Activated gamma-delta T cell (primary cell): ENCODE results near the gene DUSP18.
"Not testable (repeated sequence)": the region's sequence is repeated elsewhere in the genome, so short reads cannot be mapped to it uniquely, and the experiment has no call there.

Experiments
- DNase-seq: peaks from one replicate; lab custom pipeline; 2025; lab: John Stamatoyannopoulos, UW

The DUSP18 gene

DNA sequence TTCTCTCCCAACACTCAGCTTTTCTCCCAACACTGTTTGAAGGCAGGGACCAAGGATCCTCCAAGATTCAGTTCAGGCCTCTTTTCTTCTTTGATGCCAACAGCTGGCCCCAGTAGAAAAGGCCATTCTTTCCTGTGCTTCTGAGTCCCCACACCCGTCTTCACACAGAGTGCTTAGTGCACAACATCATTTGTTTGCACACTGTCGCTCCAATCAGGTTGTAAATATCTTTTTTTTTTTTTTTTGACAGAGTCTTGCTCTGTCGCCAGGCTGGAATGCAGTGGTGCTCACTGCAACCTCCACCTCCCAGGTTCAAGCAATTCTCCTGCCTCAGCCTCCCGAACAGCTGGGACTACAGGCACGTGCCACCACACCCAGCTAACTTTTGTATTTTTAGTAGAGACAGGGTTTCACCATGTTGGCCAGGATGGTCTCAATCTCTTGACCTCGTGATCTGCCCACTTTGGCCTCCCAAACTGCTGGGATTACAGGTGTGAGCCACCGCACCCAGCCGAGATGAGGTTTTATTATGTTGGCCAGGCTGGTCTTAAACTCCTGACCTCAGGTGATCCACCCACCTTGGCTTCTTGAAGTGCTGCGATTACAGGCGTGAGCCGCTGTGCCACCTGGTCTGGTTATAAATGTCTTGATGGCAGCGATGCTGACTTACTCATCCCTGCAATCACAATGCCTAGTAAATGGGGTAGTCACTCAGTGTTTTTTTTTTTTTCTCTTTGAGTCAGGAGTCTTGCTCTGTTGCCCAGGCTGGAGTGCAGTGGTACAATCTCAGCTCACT, 12.4 kb upstream of the DUSP18 start:
- not testable (repeated sequence) for DNase-seq

DNA sequence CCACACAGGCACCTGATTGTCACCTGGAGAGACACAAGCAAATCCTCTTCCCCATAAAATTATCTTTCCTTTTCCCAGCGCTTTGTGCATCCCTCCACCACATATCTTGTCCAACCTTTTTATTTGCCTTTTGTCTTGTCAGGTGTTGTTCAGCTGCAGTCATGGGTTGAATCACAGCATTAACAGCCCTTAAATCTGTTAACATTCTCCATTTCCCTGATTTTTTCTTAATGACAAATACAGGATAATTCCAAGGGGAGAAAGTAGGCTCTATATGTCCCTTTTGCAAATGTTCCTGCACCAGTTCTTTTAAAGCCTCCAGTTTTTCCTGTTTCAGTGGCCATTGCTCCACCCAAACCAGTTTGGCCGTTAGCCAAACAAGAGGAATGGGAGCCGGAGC, 8.9 kb upstream of the DUSP18 start:
- not testable (repeated sequence) for DNase-seq

DNA sequence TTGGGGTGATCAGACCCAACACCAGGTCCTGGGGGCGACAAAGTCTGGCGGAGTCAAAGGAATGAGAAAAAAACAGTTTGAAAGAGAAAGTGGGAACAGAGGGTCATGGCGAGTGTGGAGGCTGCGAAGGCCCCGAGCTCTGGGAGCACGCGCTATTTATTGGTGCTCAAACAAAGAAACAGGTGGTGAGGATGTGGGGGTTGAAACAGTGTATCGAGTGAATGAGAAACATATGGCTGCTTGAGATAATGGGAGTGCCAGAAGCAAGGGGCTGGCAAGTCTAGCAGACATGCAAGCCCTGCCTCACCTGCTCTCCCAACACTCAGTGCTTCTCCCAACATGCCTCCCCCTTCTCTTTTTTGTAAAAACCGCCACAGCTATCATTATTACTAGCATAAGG, 7.8 kb upstream of the DUSP18 start:
- DNase-seq = no peak

DNA sequence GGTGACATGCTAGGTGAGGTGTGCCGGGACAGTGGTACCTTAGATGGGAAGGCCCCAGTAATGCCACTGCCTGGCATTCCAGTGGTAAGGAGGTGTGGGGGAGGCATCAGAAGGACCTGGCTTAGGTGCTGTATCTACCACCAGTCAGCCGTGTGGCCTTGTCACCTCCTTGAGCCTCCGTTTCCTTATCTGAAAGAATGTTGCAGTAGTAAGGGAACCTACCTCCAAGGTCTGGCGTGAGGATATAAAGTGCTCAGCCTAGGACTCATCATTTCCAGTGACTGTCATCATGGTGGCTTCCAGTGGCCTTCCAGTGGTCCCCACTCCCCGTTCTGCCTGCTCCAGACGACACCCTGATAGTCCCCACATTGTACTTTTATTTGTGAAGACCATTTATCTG, 6.8 kb upstream of the DUSP18 start:
- no peak for DNase-seq

DNA sequence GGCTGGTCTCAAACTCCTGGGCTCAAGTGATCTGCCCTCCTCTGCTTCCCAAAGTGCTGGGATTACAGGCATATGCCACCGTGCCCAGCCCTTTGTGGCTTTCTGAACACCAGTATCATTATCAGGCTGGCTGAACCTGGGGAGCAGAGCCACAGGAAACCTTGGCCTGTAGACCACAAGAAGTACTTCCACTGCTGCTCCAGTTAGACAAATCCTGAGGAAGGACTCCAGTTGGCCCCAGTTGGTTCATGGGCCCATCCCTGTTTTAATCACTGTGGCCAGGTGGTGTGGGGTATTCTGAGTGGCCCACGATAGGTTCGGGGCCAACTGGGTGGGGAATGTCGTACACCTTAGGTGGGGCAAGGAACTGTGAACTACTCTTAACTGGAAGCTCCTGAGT, 5.5 kb upstream of the DUSP18 start:
- DNase-seq = no peak

DNA sequence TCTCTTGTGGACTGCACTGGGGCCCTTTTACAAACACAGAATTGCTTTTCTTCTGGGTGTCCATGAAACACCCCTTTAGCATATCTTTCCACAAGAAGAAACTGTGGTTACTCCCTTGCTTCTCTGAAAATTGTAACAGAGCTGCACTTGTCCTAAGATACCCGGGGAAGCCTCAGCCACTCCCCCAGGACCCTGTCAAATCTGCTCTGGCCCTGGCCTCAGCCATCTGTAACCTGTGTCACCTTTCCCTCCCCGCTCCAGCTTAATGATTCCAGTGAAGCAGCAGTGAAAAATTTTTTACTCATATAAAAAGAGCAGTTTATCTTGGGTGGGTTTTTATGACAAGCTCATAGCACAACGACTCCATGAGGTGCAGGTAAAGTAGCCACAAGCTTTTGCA, 3.4 kb upstream of the DUSP18 start:
- DNase-seq = no peak

DNA sequence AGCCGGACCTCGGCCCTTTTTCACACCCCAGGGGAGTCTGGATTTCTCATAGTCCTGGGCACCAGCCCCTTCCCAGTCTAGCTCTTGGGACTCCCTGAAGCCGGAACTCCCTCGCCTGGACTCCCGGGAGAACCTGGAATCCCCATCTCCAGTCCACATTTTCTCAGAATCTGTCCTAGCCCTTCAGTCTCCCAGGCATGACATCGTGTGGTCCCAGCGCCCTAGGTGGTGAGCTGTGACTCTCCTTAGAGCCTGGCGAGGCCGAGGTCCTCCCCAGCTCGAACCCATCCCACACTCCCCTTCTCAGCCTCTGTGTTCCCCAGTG, 673 bp upstream of the DUSP18 start:
- no peak for DNase-seq

DNA sequence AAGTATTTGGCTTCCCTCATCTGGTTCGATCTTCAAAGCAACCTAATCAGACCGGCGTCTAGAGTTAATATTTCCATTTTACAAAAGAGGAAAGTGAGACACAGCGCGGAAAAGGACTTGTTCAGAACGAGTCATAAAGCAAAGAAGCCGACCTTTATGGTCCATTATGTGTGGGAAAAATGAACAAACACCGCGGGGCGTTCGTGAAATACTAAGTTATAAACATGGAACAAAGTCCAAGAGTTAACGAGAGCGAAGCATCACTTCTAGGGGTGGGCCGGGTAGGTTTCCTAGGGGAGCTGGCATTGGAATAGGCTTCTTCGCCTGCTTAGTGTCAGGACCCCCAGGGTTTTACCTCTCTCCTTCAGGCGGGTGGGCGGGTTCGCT, 575 bp downstream of the DUSP18 start:
- no peak for DNase-seq

DNA sequence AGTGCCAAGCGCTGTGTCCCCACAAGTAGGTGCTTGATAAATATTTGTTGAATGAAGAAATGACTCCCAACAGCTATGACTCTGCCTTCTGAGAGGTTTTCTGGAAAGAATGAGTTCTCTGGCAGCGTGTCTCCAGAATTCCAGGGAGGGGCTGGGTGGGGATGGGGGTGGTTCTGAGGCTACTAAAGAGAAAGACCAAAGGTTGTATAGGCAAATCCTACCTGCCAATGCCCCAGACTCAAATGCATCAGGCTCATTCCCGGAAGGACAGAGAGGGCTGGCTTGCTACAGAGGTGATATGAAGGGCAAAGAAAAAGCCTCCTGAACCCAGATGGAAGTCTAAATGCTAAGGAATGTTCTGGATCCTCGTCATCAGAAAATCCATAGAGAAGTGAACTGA, 1.9 kb downstream of the DUSP18 start:
- DNase-seq = no peak

DNA sequence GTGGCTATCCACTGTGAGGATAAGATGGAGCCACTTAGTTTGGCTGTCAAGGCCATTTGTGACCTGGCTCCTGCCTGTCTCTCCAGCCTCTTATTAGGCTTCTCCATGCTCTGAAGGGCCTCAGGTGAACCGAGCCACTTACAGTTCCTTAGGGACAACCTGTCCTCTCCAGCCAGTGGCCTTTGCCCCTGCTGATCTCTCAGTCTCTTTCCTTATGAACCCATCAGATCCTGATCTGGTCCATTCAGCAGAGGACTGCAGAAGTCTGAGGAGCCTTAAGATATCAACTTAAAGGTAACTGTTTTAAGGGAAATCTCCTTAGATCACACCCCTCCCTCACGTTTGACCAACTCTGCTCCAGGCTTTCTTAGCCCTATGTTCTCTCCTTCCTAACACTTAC, 2.4 kb downstream of the DUSP18 start:
- no peak for DNase-seq

DNA sequence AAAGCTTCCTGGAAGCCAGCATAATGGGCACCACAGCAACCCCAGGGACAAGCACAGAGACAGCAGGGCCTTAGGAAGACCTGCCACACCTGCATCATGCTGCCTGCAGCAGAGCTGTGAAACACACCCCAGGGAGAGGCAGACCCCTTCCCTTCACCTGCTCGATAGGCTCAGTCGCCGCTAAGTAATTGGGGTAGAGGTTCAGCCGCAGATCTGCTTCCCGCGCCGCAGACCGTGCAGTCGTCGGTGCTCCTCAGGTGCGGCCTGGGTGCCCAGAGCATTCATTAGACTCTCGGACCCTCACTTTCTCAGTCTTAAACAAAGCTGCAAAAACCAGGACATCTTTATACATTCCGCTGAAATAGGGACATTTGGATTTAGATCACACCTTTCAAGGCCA, 2.9 kb downstream of the DUSP18 start:
- DNase-seq = no peak

DNA sequence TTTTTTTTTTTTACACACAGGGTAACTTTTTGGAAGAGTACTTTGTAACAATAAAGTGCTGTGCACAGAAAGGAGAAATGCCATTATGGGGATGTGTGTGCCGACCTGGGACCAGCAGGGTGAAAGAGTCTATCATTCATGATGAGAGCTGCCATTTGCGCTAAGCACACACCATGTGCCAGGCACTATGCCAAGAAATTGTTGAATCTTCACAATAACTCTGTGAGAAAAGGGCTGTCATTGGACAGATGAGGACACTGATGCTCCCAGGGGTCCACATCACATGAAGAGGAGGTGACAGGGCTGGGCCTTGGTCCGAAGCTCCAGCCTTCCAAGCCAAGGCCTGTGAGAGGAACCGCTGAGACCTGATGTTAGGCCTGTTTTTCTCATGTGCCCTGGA, 5.6 kb downstream of the DUSP18 start:
- no peak for DNase-seq

DNA sequence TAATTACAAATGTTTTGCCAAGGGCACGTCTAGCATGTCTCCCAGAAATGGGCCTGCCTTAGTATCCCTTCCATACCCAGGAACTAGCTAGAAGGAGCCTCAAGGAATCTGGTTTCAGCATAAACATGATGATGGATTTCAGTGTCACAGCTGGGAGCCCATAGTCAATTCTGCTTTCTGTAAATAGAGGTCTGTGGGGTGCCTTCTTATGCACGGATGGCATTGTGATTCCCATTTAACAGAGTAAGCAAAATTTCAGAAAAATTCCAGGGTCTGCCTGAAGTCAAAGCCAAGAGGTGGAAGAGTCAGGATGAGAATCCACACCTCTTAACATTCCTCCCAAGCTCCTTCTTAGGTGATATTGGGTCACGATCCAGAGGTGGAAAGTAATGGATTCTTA, 12.1 kb downstream of the DUSP18 start:
- no peak for DNase-seq

DNA sequence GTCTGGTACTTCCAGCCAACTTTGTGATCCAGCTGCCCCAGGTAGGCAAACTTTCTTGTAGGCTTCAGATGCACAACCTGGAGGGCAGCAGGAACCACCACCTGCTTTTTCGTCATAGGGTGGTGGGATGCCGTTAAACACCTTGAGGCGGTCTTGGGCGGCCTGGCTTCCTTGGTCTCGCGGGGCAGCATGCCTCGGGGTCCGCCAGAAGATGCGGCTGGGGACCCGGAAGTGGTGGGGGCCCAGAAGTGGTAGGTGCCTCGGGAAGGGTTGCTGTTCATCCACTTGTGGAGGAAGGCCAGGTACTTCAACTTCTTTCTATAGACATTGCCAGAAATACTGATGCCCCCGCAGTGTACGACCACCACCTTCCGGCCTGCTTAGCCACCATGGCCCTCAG, 13.3 kb downstream of the DUSP18 start:
- no peak for DNase-seq

DNA sequence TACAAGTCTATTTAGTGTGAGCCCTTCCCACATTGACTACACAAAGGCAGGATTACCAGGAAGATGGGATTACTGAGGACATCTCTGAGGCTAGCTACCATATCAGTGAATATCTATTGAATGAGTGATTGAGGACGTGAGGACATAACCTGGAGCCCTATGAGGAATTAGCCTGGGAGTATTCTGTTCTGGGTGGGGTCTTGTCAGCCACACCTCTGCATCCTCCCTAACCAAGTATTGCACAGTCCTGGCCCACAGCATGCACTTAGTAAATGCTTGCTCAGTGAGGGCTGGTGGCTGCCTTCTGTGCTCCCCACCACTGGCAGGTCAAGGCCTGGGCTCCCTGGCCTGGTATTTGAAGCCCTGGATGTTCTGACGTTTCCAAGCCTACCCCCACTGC, 14.8 kb downstream of the DUSP18 start:
- DNase-seq = no peak

DNA sequence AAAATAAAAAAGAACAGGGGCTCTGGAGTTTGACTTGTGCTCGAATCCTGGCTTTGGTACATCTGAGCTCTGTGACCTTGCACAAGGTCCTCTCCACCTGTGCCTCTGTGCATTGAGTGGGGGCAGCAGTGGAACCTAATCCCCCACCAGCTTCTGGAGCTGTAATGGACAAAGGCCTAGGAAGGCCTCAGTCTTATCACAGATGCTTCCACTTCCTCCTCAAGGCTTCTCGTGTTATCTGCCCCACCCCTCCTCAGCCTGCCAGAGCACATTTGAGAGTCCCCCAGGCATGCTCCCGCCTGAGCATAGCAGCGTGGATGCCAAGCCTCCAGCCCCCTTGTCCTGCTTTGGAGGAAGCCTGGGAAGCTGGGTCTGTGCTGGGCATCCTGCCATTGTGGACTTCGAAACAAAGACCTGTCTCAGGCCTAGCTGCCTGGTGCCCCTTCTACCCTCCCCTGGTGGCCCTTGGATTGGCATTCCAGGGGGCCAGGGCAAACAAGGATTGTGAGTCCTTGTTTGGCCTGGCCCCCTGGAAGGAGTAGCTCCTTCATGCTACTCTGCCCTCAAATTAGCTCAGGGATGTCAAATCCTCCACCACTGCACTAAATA, 17.1 kb downstream of the DUSP18 start:
- DNase-seq = no peak

DNA sequence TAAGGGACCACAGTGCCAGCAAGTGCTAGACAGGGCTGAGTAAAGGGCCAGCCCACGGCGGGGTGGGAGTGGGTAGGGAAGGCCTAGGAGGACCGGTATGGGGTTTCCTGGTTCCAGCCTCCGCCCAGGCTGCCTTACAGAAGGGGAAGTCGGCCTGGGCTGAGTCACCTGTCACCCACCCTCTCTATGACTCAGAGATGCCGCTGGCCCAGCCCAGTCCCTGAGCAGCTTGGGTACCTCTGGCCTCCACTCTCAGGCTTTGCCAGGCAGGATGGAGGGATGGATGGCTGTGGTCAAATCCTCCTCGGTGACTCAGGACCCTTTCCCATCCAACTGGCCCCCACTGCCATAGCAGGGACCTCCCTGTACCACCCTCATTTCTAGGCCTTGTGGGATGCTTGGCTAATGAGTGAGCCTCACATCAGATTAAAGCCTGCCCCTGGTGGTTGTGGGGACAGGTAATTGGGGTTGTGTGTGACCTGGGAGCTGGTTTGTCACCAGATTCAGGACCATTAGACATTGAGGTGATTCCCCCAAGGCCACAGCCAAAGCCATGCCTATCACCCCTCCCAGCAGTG, 18.2 kb downstream of the DUSP18 start:
- no peak for DNase-seq

DNA sequence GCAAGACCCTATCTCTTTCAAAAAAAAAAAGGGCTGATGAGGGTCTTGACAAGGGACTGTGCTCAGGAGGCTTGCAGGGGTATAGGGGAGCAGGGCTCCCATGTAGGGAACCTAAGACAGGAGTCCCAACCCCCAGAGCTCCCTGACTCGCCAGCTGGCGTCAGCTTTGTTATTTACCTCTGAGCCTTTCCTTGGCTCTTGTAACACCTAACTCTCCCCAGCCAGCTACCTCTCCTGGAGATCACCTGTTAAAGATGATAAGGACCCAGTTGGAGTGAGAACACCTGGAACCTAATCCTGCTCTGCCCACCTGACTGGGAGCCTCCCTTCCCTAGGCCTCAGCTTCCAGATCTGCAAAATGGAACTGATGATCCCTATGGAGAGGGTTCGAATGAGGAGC, 18.9 kb downstream of the DUSP18 start:
- no peak for DNase-seq

DNA sequence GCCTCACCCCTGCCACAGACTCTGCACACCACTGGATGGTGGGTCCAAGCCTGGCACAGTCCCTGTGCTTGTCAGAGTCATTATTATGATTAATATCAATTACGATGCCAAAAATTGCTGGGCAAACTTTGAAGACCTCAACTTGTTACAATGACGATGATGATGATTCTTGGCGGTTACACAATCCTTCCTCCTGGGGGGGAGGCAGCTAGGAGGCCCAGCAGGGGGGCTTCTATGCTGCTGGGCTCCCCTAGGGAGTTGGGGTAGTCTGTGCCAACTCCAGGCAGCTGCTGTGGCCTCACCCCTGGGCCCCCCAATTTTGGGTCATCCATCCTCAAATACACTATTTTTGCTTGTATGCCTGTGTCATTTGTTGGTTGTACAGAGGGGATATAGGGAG, 20.1 kb downstream of the DUSP18 start:
- DNase-seq = no peak

DNA sequence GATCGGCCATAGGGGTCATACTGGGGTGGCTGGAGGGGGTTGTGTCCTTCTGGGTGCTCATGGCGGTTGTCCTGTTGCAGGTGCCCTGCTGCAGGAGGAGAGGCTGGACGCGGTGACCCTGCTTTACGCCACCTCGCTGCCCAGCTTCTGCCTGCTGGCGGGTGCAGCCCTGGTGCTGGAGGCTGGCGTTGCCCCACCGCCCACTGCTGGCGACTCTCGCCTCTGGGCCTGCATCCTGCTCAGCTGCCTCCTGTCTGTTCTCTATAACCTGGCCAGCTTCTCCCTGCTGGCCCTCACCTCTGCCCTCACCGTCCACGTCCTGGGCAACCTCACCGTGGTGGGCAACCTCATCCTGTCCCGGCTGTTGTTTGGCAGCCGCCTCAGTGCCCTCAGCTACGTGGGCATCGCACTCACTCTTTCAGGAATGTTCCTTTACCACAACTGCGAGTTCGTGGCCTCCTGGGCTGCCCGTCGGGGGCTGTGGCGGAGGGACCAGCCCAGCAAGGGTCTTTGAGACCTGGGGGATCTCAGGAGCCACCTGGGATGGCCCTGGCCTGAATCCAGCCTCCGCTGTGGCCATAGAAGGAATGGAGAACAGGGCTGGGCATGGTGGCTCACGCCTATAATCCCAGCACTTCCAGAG, 21.0 kb downstream of the DUSP18 start:
- DNase-seq = no peak

DNA sequence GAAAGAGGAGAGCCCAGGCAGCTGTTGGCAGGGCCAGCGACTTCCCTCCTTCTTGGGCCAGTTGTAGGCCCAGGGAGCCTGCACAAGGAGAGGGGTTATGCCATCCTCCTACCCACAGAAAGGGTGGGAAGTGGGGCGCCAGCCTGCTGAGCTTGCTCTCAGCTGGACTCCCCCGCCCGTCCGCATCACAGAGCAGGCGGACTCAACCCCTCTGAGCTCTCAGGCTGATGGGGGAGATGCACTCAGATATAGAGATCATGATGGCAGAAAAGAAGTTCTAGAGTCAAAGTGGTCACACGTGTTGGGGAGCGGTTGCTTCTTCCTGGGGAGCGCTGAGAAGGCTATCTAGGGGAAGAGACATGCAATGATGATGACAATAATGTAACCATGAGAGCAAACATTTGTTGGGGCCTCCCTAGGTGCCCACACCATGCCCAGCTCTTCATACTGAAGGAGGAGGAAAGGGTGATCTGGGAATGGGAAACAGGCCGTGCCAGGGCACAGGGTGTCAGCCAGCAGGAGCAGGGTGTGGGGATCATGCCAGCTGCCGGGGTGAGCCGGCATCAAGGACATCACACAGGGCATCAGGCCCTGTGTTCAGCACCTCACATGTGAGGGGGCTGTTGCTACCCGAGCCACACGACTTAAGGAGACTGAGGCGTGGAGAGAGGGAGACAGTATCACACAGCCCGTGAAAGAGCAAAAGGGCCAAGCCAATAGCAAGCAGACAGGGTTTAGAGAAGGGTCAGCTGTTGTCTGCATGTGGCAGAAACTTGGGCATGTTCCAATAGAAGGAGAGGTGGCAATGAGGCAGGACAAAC, 24.4 kb downstream of the DUSP18 start:
- DNase-seq = no peak

DNA sequence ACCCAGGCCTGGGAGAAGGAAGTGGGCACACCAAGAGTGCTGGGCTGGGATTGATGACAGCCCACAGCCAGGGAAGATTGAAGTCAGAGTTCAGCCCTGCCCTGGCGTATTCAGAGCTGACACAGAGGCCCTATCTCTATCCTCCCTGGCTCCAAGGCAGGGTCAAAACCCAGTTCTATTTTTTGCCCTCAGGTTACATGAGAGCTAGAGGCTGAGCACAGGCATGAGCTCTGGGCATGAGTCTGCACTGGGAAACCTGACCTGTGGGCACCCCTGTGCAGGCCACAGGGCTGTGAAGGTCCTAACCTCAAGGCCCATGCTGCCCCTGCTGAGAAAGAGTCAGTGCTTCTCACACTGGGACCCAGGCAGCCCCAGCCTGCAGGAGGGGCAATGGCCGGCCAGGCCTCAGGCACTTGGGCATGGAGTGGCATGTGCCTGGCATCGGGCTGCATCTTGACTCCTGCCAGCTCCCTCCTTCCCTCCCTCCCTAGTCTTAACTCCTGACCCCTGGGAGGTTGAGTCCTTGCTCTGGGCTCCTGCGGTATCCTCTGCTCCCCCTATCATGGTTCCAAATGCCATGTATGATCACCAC, 26.7 kb downstream of the DUSP18 start:
- DNase-seq = no peak
